Measurements from ENCODE around the gene SLC47A2. TPM values are rescaled to one million over a fixed set of nuclear protein-coding genes. Genes with fewer than 3 reads are reported as not detected.

The SLC47A2 gene
- total and polyA plus RNA-seq, 2 experiments from 2014 or later, result not detected

- TF ChIP-seq, protein P1, sequence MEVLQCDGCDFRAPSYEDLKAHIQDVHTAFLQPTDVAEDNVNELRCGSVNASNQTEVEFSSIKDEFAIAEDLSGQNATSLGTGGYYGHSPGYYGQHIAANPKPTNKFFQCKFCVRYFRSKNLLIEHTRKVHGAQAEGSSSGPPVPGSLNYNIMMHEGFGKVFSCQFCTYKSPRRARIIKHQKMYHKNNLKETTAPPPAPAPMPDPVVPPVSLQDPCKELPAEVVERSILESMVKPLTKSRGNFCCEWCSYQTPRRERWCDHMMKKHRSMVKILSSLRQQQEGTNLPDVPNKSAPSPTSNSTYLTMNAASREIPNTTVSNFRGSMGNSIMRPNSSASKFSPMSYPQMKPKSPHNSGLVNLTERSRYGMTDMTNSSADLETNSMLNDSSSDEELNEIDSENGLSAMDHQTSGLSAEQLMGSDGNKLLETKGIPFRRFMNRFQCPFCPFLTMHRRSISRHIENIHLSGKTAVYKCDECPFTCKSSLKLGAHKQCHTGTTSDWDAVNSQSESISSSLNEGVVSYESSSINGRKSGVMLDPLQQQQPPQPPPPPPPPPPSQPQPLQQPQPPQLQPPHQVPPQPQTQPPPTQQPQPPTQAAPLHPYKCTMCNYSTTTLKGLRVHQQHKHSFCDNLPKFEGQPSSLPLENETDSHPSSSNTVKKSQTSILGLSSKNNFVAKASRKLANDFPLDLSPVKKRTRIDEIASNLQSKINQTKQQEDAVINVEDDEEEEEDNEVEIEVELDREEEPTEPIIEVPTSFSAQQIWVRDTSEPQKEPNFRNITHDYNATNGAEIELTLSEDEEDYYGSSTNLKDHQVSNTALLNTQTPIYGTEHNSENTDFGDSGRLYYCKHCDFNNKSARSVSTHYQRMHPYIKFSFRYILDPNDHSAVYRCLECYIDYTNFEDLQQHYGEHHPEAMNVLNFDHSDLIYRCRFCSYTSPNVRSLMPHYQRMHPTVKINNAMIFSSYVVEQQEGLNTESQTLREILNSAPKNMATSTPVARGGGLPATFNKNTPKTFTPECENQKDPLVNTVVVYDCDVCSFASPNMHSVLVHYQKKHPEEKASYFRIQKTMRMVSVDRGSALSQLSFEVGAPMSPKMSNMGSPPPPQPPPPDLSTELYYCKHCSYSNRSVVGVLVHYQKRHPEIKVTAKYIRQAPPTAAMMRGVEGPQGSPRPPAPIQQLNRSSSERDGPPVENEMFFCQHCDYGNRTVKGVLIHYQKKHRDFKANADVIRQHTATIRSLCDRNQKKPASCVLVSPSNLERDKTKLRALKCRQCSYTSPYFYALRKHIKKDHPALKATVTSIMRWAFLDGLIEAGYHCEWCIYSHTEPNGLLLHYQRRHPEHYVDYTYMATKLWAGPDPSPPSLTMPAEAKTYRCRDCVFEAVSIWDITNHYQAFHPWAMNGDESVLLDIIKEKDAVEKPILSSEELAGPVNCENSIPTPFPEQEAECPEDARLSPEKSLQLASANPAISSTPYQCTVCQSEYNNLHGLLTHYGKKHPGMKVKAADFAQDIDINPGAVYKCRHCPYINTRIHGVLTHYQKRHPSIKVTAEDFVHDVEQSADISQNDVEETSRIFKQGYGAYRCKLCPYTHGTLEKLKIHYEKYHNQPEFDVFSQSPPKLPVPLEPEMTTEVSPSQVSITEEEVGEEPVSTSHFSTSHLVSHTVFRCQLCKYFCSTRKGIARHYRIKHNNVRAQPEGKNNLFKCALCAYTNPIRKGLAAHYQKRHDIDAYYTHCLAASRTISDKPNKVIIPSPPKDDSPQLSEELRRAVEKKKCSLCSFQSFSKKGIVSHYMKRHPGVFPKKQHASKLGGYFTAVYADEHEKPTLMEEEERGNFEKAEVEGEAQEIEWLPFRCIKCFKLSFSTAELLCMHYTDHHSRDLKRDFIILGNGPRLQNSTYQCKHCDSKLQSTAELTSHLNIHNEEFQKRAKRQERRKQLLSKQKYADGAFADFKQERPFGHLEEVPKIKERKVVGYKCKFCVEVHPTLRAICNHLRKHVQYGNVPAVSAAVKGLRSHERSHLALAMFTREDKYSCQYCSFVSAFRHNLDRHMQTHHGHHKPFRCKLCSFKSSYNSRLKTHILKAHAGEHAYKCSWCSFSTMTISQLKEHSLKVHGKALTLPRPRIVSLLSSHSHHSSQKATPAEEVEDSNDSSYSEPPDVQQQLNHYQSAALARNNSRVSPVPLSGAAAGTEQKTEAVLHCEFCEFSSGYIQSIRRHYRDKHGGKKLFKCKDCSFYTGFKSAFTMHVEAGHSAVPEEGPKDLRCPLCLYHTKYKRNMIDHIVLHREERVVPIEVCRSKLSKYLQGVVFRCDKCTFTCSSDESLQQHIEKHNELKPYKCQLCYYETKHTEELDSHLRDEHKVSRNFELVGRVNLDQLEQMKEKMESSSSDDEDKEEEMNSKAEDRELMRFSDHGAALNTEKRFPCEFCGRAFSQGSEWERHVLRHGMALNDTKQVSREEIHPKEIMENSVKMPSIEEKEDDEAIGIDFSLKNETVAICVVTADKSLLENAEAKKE (CRISPR knock-in tag; IDR thresholded peaks at IDR 0.05), result no peak
These were observed 25.6 kb upstream of the SLC47A2 start (continued) for GRCh38 chr17:19741832-19742457.

DNA sequence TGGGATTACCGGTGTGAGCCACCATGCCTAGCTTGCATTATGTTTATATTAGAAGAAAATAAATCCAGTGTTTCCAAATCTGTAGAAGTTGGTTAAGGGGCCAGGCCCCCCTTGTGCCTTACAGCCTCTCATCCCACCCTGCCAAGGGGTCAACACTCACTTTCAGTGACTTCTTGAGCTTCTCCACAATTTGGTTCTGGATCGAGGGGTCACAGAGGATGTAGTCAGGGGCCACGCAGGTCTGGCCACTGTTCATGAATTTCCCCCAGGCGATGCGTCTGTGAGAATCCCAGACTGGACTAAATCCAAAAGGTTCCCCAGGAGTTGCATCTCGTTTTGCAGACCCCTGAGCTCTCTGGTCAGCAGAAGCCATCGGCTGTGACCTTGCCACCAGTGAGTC is 24.5 kb upstream of the SLC47A2 start:
- no peak overlapping the region for H3K4me3 Mint-ChIP-seq
- ATAC-seq, result no peak
- TF ChIP-seq, protein P1 (CRISPR knock-in tag; IDR thresholded peaks at IDR 0.05), result no peak
- TF ChIP-seq ZNF331 (CRISPR knock-in tag; IDR thresholded peaks at IDR 0.05; ENCODE audit: low read depth) (no peak), CTCF (conservative IDR thresholded peaks at IDR 0.05; ENCODE audit: low read depth in 2 of 2) (no peak), CREB1 (CRISPR knock-in tag; IDR thresholded peaks at IDR 0.05; ENCODE audit: low read depth) (no peak), ZNF114 (CRISPR knock-in tag; IDR thresholded peaks at IDR 0.05) (no peak), POLR2AphosphoS5 (IDR thresholded peaks at IDR 0.05; ENCODE audit: low read depth) (no peak)

More for the DNA sequence above, 24.5 kb upstream of the SLC47A2 start:
- Histone ChIP-seq H3K36me3 (ENCODE audit: insufficient read depth) (no peaks in the 10 kb centered on the region), H3K79me2 (replicated peaks; ENCODE audit: insufficient read depth) (no peaks in the 10 kb centered on the region), H3K4me3 (no peak overlapping the region), H3K9me2 (ENCODE audit: insufficient read depth) (no peaks in the 10 kb centered on the region), H3K4me1 (ENCODE audit: insufficient read depth) (peaks cover 3% of the 10 kb centered on the region; the same call in 1 of the 2 replicates), H2AFZ (no peak overlapping the region), H3K27me3 (ENCODE audit: insufficient read depth) (peaks cover 5% of the 10 kb centered on the region; the same call in 1 of the 2 replicates), H3K4me2 (no peak overlapping the region), H3F3A (replicated peaks; ENCODE audit: low read depth) (0 out of 2 replicates have a peak, but pooled peaks cover 3% of the 10 kb centered on the region), H4K20me1 (replicated peaks; ENCODE audit: insufficient read depth) (no peaks in the 10 kb centered on the region), H3K27ac (ENCODE audit: low read depth) (no peak overlapping the region)
- H3K27ac Mint-ChIP-seq, result no peak overlapping the region
- no peaks in the 10 kb centered on the region for H3K36me3 Mint-ChIP-seq (ENCODE audit: low read depth)
- H3K4me1 Mint-ChIP-seq, result peaks cover 4% of the 10 kb centered on the region; the same call in 2 of the 3 replicates
- no peaks in the 10 kb centered on the region; the same call in 2 of the 3 replicates for H3K9me3 Mint-ChIP-seq
- DNase-seq (ENCODE audit: low spot score), result no peak
- H3K27me3 Mint-ChIP-seq (ENCODE audit: insufficient read depth, low read depth, poor library complexity), result peaks cover 13% of the 10 kb centered on the region
